Superior temporal gyrus (tissue), 1 donor: ENCODE measurements around the gene KRTAP24-1.

Experiments used
- DNase-seq: peaks from one replicate; pipeline ENCODE4 v3.0.0-alpha.2; 2016; ENCODE audit errors: extremely low spot score

Gene KRTAP24-1

DNA sequence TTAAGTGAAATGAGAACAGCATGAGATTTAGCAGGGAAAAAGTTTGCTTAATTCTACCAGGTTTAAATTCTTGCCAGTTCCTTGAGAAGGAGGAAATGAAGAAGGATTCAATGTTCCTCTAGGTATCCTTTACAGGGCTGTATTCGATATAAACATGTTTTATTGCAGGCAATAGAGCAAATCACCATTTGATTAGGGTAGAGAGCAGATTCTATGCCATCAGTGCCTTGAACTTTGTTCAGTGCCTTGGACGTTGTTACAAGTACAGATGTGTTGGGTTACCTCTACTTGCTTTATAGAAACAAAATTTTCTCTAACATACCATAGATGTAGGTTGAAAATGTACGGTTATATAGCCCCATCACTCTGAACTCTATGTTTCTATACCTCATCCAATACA lies 48.7 kb downstream of the KRTAP24-1 start:
- DNase-seq = no peak

DNA sequence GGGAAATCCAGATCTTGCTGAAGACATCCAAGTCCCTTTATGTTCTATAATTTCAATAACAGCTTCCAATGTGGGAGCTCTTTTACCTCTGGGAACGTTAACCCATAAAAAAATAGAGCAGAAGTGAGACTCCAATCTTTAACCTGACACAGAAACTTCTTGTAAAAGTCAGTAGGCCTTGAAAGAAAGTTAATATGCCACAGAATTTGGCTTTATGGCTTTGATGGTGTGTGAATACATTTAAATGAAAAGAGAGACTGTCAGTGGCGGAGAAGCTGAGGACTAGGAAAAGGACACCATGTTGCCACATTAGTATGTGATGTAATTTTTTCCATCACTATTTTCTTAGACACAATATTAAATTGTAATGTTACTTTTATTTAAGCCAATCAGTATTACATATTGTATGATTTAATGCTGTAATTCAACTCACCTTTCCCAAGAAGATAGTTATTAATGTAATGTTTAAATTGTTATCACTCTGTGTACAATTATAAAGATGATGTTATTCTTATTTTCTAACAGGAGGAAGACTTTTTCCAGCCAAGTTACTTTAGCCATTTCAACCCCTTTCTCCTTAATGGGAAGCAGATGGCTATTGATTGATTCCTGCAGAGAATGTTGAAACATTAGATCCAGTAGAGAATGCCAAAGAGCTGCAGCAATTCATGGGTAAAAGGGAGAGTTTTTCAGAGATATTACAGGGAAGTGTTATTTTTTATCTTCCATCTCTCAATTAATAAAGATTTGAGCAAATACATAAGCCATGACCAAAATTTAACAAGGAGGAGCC lies 49.3 kb downstream of the KRTAP24-1 start:
- no peak for DNase-seq

DNA sequence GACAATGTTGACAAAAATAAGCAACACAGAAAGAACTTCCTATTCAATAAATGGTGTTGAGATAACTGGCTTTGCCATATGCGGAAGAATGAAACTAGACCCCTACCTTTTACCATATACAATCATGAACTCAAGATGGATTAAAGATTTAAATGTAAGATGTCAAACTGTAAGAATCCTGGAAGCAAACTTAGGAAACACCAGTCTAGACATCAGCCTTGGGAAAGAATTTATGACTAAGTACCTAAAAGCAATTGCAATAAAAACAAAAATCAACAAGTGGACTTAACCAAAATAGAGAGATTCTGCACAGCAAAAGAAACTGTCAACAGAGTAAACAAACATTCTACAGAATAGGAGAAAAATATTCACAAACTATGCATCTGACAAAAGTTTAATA lies 50.7 kb downstream of the KRTAP24-1 start:
- no peak for DNase-seq
